Omental fat pad (tissue), 4 donors: Measurements from ENCODE around the gene RCHY1. TPM values are rescaled to one million over a fixed set of nuclear protein-coding genes. Genes with fewer than 3 reads are reported as not detected.

Experiments used
- ATAC-seq: fragments of 150-250 bp; one replicate; pipeline ENCODE4 v1.9.1; 2016; ENCODE audit warnings: mild to moderate bottlenecking, moderate library complexity; ENCODE audit not compliant: low FRiP score
- DNase-seq: peaks from one replicate; pipeline ENCODE4 v3.0.0-alpha.2; 2019; ENCODE audit warnings: low spot score
- total RNA-seq, 4 donors: library from RNA; depleted of rRNA; stranded (reverse); fragments of >200 nt; gene quantifications; one replicate each; pipeline ENCODE4 v1.1.0, GENCODE V29; 2016
- TF ChIP-seq, protein P1 (sequence below), 3 donors: fragments of 450-650 bp; IDR thresholded peaks; one replicate each; pipeline ENCODE4 v1.5.1; 2016 to 2017; ENCODE audit warnings: antibody characterized with exemption in 3 of 3, mild to moderate bottlenecking in 3 of 3, moderate library complexity in 2 of 3

The RCHY1 gene
- total RNA-seq = 10 to 100 TPM; 26.4 to 30.8 (median 28.9) TPM

DNA sequence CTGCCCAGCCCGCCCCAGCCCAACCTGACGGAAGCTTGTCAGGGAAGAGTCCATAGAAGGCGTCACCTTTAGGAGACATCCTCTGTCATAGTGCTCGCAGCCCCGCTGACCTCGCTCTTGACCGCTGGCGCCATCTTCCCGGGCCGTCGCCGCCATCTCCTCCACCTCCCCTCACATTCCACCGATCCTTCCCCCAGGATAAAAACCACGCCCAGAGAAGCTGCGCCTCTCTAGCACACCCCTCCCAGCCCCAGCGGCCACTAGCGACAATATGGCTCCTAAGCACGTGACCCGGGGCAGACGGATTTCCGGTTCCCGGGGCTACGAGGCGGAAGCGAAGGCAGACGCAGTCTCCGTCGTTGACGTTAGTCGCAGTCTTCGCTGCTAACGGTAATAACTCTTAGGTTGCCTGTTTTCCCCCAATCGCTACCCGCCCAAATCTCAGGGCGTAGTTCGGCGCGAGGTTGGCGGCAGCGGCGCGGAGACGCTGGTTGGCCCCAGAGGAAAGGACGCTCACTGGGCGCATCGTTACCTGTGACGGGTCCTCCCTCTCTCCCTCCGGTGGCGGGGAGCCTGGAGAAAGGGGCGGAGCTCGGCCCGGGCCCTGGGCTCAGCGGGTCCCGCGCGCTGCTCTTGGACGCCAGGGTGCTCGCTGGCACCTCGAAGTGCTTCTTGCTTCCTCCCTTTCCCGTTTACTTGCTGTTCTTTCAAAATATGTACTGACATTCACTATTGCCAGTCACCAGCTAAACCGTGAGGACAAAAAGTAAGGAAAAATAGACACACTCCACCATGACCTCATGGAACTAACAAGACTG is at the start of gene RCHY1, which contains the start of gene THAP6:
RCHY1 (minus strand) TSS at position 273 of the 818 bp plus-strand sequence; CDS start at position 156, 117 bp downstream.
THAP6 (plus strand) TSS at position 343 of the 818 bp plus-strand sequence. CDS start 980 bp downstream, outside the sequence.
- TF ChIP-seq, protein P1, sequence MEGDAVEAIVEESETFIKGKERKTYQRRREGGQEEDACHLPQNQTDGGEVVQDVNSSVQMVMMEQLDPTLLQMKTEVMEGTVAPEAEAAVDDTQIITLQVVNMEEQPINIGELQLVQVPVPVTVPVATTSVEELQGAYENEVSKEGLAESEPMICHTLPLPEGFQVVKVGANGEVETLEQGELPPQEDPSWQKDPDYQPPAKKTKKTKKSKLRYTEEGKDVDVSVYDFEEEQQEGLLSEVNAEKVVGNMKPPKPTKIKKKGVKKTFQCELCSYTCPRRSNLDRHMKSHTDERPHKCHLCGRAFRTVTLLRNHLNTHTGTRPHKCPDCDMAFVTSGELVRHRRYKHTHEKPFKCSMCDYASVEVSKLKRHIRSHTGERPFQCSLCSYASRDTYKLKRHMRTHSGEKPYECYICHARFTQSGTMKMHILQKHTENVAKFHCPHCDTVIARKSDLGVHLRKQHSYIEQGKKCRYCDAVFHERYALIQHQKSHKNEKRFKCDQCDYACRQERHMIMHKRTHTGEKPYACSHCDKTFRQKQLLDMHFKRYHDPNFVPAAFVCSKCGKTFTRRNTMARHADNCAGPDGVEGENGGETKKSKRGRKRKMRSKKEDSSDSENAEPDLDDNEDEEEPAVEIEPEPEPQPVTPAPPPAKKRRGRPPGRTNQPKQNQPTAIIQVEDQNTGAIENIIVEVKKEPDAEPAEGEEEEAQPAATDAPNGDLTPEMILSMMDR (IDR thresholded peaks at IDR 0.05) = no peak
- peak; percentile 81 for DNase-seq
- peak; percentile 98 for ATAC-seq

GRCh38 chr4:75561789-75562188 is 47.6 kb upstream of the RCHY1 start:
- DNase-seq = no peak

GRCh38 chr4:75557696-75558095 is 43.5 kb upstream of the RCHY1 start:
- DNase-seq (no peak), ATAC-seq (no peak)
- TF ChIP-seq, protein P1 (IDR thresholded peaks at IDR 0.05) = no peak

More at GRCh38 chr4:75561789-75562188, 47.6 kb upstream of the RCHY1 start:
- TF ChIP-seq, protein P1 (IDR thresholded peaks at IDR 0.05) = no peak
- ATAC-seq = no peak

DNA sequence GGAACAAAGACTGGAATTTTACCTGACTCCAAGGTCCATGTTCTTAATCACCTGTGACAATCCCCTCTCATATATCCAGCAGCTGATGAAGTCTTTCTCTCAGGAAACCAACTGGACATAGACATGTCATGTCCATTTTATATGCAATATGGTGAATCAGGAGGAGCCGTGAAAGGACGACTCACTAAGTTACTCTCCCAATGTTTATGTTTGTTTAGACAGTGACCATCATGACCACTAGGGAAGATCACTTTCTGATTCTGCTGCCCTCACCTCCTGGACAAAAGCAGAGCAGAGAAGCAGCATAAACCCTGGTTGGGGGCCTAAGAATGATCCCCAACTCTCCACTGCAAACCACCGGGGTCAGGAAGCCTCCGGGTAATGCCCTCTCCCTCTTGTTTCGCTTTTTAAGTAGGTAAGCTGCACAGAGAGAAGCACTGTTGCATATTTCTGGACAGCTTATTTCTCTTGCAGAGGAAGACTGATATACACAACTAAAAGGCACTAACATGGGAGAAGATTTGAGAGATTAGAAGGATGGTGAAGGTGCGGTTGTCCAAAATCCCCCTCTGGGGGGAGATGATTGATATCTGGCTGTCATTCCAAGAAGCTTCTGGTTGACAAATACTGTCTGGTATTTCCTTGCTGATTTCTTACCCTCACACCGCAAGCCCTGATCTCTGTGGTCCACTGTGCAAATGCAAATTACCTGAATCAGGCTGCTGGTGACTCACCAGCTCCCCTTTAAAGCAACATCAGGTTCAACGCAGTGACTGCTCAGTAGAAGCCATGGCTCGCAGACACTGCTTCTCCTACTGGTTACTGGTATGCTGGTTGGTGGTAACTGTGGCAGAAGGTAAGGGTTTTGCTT is 41.3 kb upstream of the RCHY1 start, which contains the start of gene ODAPH:
ODAPH (plus strand) TSS at position 773 of the 871 bp plus-strand sequence; CDS start at position 790, 17 bp downstream.
- TF ChIP-seq, protein P1 (IDR thresholded peaks at IDR 0.05) = no peak
- ATAC-seq (no peak), DNase-seq (no peak)

DNA sequence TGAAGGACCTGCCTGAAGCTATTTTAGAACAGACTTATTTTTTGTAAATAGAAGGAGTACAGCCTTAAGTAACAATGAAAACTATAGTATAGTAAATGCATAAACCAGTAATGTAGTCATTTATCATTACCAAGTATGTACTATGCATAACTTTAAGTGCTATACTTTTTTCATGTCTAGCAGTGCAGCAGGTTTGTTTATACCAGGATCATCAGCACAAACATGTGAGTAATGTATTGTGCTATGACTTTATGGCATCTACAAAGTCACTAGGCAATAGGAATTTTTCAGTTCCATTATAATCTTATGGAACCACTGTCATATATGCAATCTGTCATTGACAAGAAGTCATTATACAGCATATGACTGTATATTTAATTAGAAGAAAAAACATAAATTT is 38.2 kb upstream of the RCHY1 start:
- no peak for ATAC-seq
- DNase-seq = no peak
- TF ChIP-seq, protein P1 (IDR thresholded peaks at IDR 0.05) = no peak

DNA sequence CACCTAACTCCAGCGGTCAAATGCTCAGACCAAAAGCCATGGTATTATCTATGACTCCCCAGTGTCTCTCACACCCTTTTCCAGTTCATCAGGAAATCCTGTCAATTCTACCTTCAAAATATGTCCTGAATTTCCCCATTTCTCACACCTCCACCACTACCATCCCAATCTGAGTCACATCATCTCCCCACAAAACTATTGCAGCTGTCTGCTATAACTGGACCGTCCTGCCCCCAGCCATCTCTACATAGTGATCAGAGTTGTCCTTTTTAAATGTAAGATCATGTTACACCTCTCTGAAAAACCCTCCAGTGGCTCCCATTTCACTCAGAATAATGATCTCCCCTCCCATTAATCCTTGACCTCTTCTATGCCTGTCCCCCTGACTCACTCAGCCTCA is 34.8 kb upstream of the RCHY1 start:
- TF ChIP-seq, protein P1 (IDR thresholded peaks at IDR 0.05) = no peak
- ATAC-seq = no peak
- no peak for DNase-seq
